Kidney glomerular epithelial cell (primary cell): ENCODE results near the gene ADAMTS16.
A peak's percentile ranks its signal among the peaks of the same experiment; 100 is the strongest.

Experiments
- DNase-seq: peaks from one replicate; lab custom pipeline; 2025; lab: John Stamatoyannopoulos, UW

ADAMTS16 gene

GRCh38 chr5:5287419-5287818 lies 147.3 kb downstream of the ADAMTS16 start:
- no peak for DNase-seq

GRCh38 chr5:5288201-5288600 lies 148.1 kb downstream of the ADAMTS16 start:
- no peak for DNase-seq

- no peak for DNase-seq
Observed at GRCh38 chr5:5289537-5289936, 149.4 kb downstream of the ADAMTS16 start.

GRCh38 chr5:5290674-5291334 lies 150.7 kb downstream of the ADAMTS16 start:
- DNase-seq, result no peak

GRCh38 chr5:5291357-5291756 lies 151.2 kb downstream of the ADAMTS16 start:
- DNase-seq, result peak; percentile 50

GRCh38 chr5:5293029-5293428 lies 152.9 kb downstream of the ADAMTS16 start:
- DNase-seq, result no peak

GRCh38 chr5:5294429-5294828 lies 154.3 kb downstream of the ADAMTS16 start:
- no peak for DNase-seq

GRCh38 chr5:5295351-5295750 lies 155.2 kb downstream of the ADAMTS16 start:
- DNase-seq, result no peak

- no peak for DNase-seq
Observed at GRCh38 chr5:5296051-5296450, 155.9 kb downstream of the ADAMTS16 start.

GRCh38 chr5:5297432-5298067 lies 157.4 kb downstream of the ADAMTS16 start:
- no peak for DNase-seq

- DNase-seq, result no peak
Observed at GRCh38 chr5:5298068-5298633, 158.0 kb downstream of the ADAMTS16 start.

GRCh38 chr5:5298841-5299541 lies 158.9 kb downstream of the ADAMTS16 start:
- no peak for DNase-seq

- no peak for DNase-seq
Observed at GRCh38 chr5:5301176-5301575, 161.0 kb downstream of the ADAMTS16 start.

GRCh38 chr5:5302201-5302600 lies 162.1 kb downstream of the ADAMTS16 start:
- DNase-seq, result no peak

GRCh38 chr5:5303242-5303641 lies 163.1 kb downstream of the ADAMTS16 start:
- DNase-seq, result no peak

GRCh38 chr5:5304361-5305020 lies 164.4 kb downstream of the ADAMTS16 start:
- no peak for DNase-seq

GRCh38 chr5:5306696-5307095 lies 166.6 kb downstream of the ADAMTS16 start:
- DNase-seq, result no peak

- no peak for DNase-seq
Observed at GRCh38 chr5:5308319-5308718, 168.2 kb downstream of the ADAMTS16 start.

- DNase-seq, result no peak
Observed at GRCh38 chr5:5309645-5310044, 169.5 kb downstream of the ADAMTS16 start.

GRCh38 chr5:5313101-5313635 lies 173.0 kb downstream of the ADAMTS16 start:
- DNase-seq, result peak; percentile 69

- DNase-seq, result no peak
Observed at GRCh38 chr5:5314166-5314565, 174.0 kb downstream of the ADAMTS16 start.

GRCh38 chr5:5314626-5315025 lies 174.5 kb downstream of the ADAMTS16 start:
- DNase-seq, result no peak
